HuH-7.5 (cell line): ENCODE results near the gene VAMP8.
"Not testable (repeated sequence)": the region's sequence is repeated elsewhere in the genome, so short reads cannot be mapped to it uniquely, and the experiment has no call there.

Experiments
- DNase-seq: peaks from one replicate; pipeline ENCODE4 v3.0.0; 2011; ENCODE audit warnings: low spot score

Gene VAMP8

GRCh38 chr2:85598594-85599340 is 21.4 kb downstream of the VAMP8 start:
- no peak for DNase-seq

- no peak for DNase-seq
Observed at GRCh38 chr2:85599468-85600234, 22.3 kb downstream of the VAMP8 start.

DNA sequence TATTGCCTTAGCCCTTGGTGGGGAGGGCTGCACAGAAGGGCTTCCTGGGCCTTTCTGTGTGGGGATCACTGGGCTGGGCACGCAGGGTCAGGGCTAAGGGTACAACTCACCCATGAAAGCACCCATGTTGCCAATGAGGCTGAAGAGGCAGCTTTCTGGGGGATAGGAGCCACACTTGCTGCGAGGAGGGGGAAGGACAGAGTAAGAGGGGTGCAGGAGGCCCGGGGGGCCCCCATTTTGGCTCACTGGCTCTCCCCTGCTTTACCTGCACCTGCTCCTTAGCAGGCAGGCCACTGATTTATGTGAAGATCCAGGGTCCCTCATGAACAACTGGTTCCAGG is 22.8 kb downstream of the VAMP8 start:
- no peak for DNase-seq

DNA sequence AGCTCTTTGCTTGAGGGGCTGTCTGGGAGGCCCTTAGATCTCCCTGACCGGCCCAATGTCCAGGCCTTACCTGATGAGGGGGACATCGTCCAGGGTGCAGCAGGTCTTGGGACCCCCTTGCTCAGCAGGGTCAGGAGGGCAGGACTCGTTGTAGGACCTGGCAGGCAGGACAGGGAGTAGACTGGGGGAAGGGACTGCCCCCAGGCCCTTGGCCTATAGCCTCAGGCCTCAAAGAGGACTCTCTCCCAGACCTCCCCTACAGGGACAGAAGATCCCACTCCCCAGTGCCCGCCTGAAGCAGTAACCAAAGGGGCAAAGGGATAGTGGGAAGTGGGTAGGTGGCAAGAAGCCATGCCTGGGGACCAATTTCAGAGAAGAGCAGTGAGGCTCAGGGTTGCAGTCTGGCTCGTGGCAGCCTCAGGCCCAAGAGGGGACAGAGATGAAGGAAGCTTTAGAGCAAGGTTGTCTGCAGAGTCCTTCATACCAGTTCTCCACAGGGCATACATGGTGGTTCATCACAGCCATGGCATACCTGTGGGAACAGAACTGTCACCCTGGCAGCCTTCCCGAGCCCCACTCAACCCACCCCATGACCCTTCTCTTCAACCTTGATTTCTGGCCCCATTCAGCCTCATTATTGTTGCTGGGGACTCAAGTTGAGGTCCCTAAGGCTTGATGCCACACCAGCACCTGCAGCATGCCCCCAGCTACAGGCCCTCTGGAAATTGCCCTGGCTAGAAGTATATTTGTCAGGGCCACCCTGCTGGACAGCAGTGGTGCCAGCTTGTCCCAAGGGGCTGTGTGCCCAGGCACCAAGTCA is 23.8 kb downstream of the VAMP8 start:
- DNase-seq = no peak

DNA sequence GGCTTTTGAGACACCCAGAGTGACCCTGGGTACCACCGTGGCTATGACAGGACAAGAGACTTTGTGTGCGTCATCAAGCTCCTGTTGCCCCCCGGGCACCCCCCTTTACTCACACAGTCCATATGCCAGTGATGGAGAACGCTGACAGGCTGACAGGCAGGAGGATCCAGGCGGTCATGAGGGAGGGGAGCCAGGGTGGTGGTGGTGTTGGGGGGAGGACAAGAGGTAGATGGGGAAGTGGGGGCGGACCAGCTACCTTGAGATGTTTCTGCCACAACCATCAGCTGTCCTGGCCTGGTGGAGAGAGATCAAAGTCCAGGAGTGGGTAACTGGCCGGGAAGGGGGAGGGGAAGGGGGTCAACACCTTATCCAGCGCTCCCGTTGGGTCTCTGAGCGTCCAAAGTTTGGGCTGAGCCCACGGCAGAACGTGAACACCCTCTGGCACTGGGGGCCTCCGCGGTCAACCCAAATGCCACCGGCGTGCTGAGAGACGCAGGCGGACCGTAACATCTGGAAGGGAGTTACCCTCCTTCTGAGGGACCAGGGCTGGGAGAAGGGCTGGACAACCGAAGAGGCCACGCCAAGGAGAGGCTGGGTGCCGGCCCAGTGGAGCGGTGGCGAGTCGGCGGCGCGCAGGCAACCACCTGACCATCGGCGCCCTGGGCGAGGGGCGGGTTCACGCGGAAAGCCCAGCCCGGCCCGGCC is 24.5 kb downstream of the VAMP8 start:
- no peak for DNase-seq

- DNase-seq = peak; percentile 81
Observed at GRCh38 chr2:85602476-85603234, 25.3 kb downstream of the VAMP8 start, which contains the start of gene TMEM150A. Gene TMEM150A (minus strand): TSS chr2:85602698. CDS start chr2:85601948, 750 bp downstream.

DNA sequence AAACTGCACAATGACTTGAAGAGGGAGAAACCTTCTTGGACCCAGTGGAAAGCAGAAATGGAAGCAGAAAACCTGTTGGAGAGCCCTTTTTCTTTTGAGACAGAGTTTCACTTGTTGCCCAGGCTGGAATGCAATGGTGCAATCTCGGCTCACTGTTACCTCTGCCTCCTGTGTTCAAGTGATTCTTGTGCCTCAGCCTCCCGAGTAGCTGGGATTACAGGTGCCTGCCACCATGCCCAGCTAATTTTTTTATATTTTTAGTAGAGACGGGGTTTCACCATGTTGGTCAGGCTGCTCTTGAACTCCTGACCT is 26.7 kb downstream of the VAMP8 start:
- not testable (repeated sequence) for DNase-seq

DNA sequence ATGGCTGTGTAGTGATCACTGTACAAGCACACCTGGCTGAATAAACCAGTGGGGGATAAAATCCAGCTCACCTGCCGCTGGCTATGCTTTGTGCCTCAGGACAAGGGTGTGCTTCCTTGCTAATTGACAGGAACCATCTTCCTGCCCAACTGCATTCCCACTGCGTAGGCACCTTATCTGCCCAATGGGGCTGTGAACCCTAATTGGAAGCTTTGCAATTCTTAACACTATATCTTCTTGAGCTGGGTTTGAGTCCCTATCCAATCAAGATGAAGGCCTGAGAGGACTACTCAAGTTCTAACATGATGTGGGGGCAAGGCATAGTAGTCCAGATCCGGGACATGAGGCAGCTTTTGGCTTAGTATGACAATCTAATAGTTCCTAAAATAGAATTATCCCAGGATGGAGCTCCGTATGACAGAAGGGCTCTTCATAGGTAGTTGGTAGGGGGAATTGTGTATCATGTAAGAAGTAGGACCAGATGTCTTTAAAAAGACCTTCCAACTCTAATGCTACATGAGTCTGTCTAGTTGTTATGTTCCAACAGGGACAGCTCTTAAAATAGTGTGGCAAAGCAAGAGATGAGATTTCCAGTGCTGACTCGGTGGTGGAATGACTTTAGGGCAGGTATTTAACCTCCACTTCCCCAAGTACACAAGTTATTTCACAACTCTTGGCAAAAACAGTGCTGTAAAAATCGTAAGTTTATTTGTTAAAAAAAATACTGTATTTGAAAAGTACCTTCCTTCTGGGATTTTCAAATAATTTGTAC is 27.4 kb downstream of the VAMP8 start:
- DNase-seq = no peak

DNA sequence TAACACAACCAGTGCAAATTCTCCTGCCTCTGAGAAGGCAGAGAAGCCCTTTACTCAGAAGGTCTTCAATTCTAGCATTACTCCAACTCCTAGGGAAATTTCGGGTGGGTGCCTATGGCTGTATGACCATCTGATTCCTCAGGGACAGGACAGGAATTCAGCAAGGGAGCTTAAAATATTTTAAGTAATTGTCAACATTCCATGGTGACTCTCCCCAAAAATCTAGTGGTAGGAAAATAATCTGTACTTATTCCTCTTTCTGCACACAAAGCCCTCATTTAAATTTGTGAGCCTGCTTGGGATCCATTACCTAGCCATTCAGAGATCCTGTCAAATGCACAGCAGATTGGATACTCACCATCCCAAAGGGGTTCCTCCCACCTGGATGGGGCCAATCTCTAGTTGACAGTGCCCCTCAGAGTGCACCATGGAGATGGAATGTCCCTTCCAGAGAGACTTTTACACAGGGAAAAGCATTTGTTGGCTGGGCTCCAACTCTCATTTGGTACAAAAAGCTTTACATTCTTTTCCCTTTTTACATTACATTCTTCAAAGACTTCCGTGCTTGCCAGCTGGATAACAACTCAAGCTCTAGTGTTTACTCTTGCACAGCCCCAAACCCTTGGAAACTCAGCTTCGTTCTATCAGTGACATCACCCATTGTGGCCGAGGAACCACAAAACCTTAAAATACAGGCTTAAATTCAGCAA is 28.2 kb downstream of the VAMP8 start:
- DNase-seq = no peak

GRCh38 chr2:85606116-85606455 is 28.7 kb downstream of the VAMP8 start:
- DNase-seq = no peak

DNA sequence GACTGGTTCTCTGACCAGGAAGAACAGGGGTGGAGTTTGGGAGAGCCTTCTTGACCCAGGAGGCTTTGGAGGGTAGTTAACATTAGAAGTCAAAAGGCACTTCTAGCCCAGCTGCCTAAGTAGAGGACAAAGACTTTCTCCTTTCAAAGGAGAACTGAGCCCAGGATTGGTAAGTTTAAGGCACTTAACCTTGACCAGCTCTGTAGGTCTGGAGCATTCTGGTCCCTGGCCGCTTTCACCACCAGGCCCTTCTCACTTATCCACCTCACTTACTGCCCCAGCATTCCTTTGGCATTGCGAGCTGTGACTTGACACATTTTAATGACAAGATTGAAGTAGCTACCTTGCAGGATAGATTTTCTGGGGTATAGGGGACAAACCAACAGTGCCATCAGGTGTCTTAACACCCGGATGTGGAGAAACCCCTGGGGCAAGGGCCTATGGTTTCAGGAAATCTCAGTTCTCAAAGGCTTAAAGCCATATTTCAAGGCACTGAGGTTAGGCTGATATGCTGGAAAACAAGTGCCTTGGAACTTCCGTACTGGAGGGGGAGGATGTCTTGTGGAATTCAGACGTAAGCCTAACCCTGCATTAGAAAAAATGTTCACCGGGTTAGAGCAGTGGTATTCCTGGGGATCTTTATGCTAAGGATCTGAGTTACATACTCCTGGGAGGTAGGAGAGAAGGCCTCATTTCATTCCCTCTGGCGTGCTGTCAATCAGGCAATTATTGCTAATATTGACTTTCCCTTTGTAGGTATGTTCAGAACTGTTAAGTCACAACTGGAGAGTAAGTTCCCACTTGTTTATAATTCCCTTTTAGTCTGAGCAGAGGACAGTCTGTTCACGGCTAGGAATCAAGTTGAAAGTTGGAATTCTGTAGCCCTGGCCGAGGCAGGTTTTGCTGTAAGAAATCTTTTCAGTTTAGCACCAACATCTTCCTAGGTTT is 30.2 kb downstream of the VAMP8 start:
- no peak for DNase-seq

DNA sequence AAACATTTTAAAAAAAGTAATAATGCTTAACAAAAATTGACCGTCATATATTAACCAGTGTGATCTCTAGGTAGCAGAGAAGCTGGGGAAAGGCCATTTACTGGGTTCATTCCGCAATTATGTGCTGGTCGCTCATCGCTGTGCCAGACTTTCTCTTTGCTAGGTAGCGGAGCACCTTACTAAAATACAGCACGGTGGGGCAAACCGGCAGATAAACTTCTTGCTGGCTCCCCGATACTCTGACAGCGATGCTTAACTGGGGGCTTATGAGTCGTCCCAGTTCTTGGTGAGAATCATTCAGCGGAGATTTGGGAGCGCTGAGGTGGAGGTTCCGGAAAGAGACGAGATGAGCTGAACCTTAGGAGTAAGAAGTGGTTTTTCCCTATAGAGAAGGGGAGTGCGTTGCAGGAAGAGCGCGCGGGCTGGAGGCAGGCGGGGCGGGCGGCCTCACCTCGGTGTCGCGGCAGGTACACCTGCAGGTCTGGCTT is 33.9 kb downstream of the VAMP8 start:
- DNase-seq = no peak

DNA sequence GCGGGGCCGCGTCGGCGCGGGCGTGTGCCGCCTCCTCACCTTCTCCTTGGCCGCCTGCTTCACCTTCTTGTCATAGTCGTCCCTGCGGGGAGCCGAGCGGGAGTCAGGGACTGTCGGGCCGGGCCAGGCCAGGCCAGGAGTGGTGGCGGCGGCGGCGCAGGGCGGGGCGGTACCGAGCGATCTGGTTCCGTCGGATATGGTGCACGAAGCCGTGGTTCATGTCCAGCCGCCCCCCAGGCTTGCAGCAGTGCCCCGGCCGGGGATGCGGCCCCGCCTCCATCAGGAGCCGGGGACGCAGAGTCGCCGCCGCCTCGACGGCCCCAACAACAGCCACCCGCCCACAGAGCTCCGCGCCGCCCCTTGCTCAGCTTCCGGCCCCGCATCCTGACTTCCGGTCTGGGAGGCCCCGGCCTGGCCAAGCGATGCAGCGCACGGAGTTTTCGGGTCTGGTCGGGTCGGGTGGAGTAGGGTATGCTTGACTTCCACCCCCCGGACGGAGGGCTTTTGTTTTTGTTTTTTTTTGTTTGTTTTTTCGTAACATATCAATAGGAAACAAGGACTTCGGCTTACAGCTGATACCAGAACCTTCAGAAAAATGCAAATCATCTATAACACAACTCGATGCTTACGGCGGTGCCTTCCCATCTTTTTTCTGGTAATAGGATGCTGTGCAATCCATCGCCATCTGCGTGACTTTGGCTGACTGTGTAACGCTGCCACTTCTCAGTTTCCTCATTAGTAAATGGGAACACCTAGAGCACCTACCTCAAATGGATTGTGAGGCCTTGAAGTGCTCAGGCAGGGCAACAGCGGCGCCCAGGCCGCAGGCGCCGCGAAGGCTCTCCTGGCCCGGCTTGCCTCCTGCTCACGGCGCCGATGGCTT is 34.6 kb downstream of the VAMP8 start, which contains the start of gene C2orf68:
TSS of gene C2orf68 (minus strand) at position 362 of the 883 bp plus-strand sequence. CDS start at position 280, 82 bp downstream.
- peak; percentile 98 for DNase-seq

GRCh38 chr2:85613717-85614515 is 36.5 kb downstream of the VAMP8 start:
- no peak for DNase-seq

GRCh38 chr2:85614757-85615156 is 37.4 kb downstream of the VAMP8 start:
- DNase-seq = not testable (repeated sequence)

- no peak for DNase-seq
Observed at GRCh38 chr2:85615413-85615728, 38.0 kb downstream of the VAMP8 start.

DNA sequence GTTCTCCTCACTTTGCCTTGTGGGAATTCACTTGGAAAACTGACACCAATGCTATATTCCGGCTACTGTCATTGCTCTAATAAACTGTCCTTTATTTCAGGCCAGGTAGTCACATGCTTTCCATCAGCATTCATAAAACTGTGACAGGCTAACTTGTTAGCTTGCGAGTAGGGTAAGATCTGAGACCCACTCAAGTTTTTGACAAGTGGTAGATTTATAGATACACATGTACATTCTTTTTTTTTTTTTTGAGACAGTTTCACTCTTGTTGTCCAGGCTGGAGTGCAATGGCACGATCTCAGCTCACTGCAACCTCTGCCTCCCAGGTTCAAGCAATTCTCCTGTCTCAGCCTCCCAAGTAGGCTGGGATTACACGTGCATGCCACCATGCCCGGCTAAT is 40.3 kb downstream of the VAMP8 start:
- not testable (repeated sequence) for DNase-seq
